Measurements from ENCODE around the gene EMSY.
"Not testable (repeated sequence)": the region's sequence is repeated elsewhere in the genome, so short reads cannot be mapped to it uniquely, and the experiment has no call there.

EMSY gene

DNA sequence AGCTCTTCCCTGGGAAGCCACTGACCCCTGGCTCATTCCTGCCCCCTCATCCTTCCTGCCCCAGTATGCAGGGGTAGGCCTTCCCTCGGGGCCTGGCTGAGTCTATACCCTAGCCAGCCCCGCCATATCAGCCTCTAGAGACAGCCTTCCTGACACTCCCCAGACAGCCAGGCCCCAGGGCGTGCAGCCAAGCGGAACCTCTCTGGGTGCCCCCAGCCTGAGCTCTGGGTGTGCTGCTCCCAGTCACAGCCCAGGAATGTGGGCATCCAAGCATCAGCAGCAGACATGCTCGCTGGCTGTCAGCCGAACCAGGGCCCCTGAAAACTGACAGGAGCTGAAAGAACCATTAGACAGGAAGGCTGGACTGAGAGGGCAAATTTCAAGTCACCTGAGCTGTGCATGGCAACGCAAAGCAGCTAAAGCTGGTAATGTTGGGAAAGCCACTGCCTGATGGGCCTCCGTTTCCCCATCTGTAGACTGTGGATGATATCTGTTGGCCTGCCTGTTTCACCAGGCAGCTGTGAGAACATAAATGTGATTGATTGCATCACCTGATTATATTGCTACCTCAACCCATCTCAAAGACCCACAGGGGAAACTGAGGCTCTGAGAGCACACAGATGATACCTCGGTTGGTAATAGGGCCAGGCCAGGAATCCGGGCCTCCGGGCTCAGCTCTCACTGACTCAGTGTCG, 132.6 kb downstream of the EMSY start:
- DNase-seq: no peak

GRCh38 chr11:76577921-76578653, 133.3 kb downstream of the EMSY start:
- no peak for DNase-seq

- DNase-seq: no peak
Measured at GRCh38 chr11:76578654-76579055, 133.8 kb downstream of the EMSY start.

- no peak for DNase-seq
Measured at GRCh38 chr11:76579056-76579751, 134.4 kb downstream of the EMSY start.

GRCh38 chr11:76579752-76580151, 134.9 kb downstream of the EMSY start:
- no peak for DNase-seq

DNA sequence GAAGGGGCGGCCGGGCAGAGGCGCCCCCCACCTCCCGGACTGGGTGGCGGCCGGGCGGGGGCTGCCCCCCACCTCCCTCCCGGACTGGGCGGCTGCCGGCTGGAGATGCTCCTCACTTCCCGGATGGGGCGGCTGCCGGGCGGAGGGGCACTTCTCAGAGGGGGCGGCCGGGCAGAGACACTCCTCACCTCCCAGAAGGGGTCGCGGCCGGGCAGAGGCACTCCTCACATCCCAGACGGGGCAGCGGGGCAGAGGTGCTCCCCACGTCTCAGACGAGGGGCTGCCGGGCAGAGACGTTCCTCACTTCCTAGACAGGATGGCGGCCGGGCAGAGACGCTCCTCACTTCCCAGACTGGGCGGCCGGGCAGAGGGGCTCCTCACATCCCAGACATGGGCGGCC, 137.7 kb downstream of the EMSY start:
- not testable (repeated sequence) for DNase-seq

DNA sequence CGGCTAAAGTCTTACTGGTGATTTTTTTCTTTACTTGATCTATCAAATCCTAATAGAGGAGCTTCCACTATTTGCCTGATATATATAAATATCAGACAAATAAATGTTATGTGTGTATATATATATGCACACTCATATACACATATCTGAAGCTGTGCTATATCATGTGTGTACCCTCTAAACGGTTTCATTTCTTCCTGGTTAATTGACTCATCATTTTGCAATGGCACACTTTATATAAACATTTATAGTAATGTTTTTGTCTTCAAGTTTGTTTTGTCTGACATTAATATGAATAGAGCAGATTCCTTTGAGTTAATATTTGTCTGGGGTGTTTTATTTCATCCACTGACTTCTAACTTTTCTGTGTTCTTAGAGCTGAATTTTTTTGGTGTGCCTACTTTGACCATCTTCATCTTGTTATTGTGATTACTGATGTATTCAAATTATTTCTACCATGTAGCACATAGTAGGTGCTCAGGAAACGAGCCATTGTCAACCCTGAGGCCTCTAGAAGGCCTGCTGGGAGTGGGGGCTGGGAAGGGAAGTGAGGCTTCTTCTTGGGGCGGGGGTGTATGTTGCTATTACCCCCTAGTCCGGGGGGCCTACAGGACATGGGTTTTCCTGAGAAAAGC, 143.1 kb downstream of the EMSY start:
- DNase-seq: no peak

- DNase-seq: peak; percentile 62
Measured at GRCh38 chr11:76588455-76589325, 143.9 kb downstream of the EMSY start.

- no peak for DNase-seq
Measured at GRCh38 chr11:76589477-76589876, 144.7 kb downstream of the EMSY start.

- no peak for DNase-seq
Measured at GRCh38 chr11:76589964-76590950, 145.4 kb downstream of the EMSY start.

- no peak for DNase-seq
Measured at GRCh38 chr11:76591416-76591815, 146.6 kb downstream of the EMSY start.

- DNase-seq: no peak
Measured at GRCh38 chr11:76592025-76592914, 147.5 kb downstream of the EMSY start.

- DNase-seq: no peak
Measured at GRCh38 chr11:76592961-76593360, 148.1 kb downstream of the EMSY start.

- DNase-seq: not testable (repeated sequence)
Measured at GRCh38 chr11:76595091-76595490, 150.3 kb downstream of the EMSY start.

DNA sequence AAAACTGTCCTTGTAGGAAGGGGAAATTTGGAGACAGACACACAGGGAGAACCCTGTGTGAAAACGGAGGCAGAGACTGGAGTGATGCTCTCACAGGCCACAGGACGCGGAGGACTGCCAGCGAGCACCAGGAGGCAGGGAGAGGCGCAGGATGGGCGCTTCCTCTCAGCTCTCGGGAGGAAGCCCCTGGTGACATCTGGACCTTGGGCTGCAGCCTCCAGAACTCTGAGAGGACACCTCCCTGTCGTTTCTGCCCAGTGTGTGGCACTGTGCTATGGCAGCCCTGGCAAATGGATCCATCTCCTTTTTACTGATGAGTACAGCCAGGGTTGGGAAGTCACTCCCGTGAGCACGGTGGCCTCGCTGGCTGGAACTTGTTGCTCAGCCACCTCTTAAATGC, 151.8 kb downstream of the EMSY start:
- no peak for DNase-seq

GRCh38 chr11:76597533-76598425, 153.0 kb downstream of the EMSY start:
- no peak for DNase-seq

DNA sequence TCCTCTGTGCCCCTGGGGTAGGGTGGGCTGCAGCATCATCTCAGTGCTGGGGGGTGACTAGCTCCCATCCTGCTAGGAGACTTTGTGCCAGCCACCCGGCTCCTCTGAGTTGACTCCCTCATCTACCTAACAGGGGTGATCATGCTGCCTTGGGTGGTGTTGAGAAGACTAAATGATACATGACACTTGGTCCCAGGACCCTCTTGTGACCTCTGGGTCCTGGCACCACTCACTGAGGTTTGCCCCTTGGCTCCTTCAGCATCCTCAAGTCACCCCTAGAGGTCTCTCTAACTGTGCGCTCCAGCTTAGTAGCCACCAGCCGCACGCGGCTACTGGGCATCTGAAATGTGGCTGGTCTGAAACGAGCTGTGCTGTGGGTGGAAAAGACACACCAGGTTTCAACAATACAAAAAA, 153.6 kb downstream of the EMSY start:
- DNase-seq: no peak

DNA sequence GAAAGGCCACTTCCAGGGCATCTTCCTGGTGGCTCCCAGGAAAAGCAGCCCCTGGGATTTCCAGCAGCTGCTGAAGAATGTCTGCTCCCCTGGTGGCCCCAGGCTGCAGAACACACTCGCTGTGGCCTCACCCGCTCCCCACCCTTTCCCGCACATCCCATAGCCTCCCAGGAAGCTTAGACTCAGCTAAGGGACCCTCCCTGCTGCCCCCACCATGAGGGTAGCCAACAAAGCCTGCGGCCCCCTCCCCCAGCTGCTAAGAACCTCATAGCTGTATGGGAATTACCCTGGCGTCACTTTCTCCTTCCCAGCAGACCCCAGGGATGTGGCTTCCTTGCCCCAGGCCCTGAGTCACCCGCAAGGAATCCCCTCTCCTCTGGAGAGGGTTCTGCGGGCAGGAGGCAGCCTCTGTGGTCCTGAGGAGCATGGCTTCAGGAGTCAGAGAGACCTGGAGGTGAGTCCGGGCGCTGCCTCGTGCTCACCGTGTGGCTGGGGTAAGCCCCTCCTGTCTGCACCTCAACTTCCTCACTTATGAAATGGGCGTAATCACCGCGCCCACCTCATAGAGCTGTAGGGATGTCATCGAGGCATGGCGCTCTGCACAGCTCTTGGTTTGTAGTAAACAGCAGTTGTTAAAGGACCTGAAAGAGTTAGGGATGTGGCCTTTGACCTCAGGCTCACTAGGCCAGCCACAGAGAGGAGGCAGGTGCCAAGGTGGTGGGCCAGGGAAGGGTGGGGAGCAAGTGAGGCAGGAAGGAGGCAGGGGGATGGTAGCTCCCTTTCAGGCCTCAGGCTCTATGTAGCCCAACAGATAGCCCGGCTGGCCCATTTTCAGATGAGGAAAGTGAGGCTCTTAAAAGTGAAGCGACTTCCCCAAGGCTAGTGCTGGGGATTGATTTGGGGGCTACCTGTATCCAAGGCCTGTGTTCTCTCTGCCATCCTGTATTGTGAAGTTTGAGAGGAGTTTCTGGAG, 154.5 kb downstream of the EMSY start:
- no peak for DNase-seq
